ENCODE measurements around the gene OR5L2.

OR5L2 gene

DNA sequence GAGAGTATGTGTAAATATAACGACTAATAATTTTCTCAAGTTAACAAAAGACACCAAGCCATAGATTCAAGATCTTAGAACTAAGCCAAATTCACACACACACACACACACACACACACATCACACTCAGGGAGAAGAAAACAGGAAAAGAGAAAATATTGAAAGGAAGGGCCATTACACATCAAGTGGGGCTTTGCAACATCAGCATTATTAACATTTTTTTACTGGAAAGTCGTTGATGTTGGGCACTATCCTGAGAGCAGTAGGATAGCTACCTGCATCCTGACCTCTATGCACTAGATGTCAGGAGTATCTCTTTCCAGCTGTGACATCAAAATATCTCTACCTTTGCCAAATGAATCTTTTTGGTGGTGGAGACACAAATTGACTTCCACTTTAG is 20.4 kb downstream of the OR5L2 start:
- TF ChIP-seq, protein P1, sequence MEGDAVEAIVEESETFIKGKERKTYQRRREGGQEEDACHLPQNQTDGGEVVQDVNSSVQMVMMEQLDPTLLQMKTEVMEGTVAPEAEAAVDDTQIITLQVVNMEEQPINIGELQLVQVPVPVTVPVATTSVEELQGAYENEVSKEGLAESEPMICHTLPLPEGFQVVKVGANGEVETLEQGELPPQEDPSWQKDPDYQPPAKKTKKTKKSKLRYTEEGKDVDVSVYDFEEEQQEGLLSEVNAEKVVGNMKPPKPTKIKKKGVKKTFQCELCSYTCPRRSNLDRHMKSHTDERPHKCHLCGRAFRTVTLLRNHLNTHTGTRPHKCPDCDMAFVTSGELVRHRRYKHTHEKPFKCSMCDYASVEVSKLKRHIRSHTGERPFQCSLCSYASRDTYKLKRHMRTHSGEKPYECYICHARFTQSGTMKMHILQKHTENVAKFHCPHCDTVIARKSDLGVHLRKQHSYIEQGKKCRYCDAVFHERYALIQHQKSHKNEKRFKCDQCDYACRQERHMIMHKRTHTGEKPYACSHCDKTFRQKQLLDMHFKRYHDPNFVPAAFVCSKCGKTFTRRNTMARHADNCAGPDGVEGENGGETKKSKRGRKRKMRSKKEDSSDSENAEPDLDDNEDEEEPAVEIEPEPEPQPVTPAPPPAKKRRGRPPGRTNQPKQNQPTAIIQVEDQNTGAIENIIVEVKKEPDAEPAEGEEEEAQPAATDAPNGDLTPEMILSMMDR (IDR thresholded peaks at IDR 0.05), result no peak

DNA sequence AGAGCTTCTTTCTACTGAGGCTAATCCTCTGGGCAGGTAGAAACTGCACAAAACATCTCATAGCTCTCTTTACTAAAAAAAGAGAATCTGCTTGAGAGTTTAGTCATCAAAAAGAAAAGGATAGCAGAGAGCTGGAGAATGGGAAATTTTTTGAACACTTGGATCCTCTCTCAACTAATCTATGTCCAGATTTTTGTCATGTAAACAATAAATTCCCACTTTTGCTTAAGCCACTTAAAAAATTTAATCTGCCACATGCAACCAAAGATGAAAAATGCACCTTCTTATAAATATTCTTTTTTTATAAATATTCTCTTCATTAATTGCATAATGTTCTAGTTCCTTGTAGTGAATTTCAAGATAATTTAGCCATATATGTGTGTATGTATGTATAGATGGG is 22.0 kb downstream of the OR5L2 start:
- TF ChIP-seq, protein P1 (IDR thresholded peaks at IDR 0.05), result no peak

DNA sequence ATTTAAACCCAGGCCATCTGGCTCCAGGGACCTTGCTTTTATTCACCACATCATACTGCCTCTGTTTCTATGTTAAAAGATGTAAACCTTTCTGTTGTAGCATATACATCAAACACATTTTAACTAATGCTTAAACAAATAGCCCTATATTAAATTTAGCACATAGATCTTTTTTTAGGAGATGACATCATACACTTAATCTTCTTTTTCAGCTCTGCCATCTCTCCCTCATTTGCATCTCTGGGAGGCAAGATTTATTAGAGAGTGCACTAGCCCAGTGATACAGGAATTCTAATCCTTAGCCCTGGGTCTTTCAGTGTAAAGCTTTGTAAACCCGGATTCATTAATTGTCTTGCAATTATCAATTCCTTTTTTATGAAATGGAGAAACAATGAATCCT is 25.1 kb downstream of the OR5L2 start:
- TF ChIP-seq, protein P1 (IDR thresholded peaks at IDR 0.05), result no peak

DNA sequence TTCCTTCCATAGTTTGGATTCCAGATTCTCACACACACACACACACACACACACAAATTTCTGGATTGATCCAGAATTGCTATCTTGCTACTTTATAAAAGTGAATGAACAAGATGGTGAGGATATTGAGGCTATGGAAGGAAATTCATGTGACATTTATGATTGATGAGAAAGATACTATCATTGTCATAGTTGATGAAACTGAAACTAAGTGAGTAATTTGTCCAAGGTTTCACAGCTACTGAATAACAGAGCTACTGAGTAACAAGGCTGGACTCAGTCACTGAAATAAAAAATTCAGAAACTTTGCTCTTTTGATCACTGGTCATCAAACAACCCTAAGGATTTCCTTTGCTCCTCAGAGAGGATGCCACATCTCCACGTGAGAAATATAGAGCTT is 27.7 kb downstream of the OR5L2 start:
- TF ChIP-seq, protein P1 (IDR thresholded peaks at IDR 0.05), result no peak

All from LNCAP (cell line).